GM21423 (cell line): ENCODE measurements around the gene SRSF6.
A peak's percentile ranks its signal among the peaks of the same experiment; 100 is the strongest.
"Not testable (repeated sequence)": the region's sequence is repeated elsewhere in the genome, so short reads cannot be mapped to it uniquely, and the experiment has no call there.

Source experiments
- ATAC-seq: cut with Tn5 transposase; IDR thresholded peaks from one replicate; pipeline ENCODE4 v1.9.1; 2021; ENCODE audit warnings: mild to moderate bottlenecking, moderate library complexity; ENCODE audit not compliant: unreplicated experiment

The SRSF6 gene

GRCh38 chr20:43448748-43449535 is 8.8 kb upstream of the SRSF6 start:
- no peak for ATAC-seq

- no peak for ATAC-seq
Observed at GRCh38 chr20:43450841-43451799, 6.6 kb upstream of the SRSF6 start.

- ATAC-seq, result no peak
Observed at GRCh38 chr20:43452404-43453126, 5.1 kb upstream of the SRSF6 start.

GRCh38 chr20:43456252-43456651 is 1.4 kb upstream of the SRSF6 start:
- ATAC-seq, result not testable (repeated sequence)

GRCh38 chr20:43456809-43457639 is 672 bp upstream of the SRSF6 start:
- ATAC-seq, result peak; percentile 77

- ATAC-seq, result peak; percentile 7
Observed at GRCh38 chr20:43458422-43458924, 777 bp downstream of the SRSF6 start.

GRCh38 chr20:43459022-43459942 is 1.6 kb downstream of the SRSF6 start:
- no peak for ATAC-seq

GRCh38 chr20:43460172-43460829 is 2.6 kb downstream of the SRSF6 start:
- ATAC-seq, result no peak

- ATAC-seq, result no peak
Observed at GRCh38 chr20:43460830-43461200, 3.1 kb downstream of the SRSF6 start.

- no peak for ATAC-seq
Observed at GRCh38 chr20:43461894-43462659, 4.4 kb downstream of the SRSF6 start.

GRCh38 chr20:43462660-43463526 is 5.2 kb downstream of the SRSF6 start:
- no peak for ATAC-seq

- ATAC-seq, result no peak
Observed at GRCh38 chr20:43463527-43464218, 6.0 kb downstream of the SRSF6 start.

- ATAC-seq, result no peak
Observed at GRCh38 chr20:43464219-43464790, 6.6 kb downstream of the SRSF6 start.

GRCh38 chr20:43465625-43465943 is 7.9 kb downstream of the SRSF6 start:
- no peak for ATAC-seq

- ATAC-seq, result no peak
Observed at GRCh38 chr20:43467589-43467988, 9.9 kb downstream of the SRSF6 start.
